ENCODE measurements around the gene TGFBRAP1.

- no peak for TF ChIP-seq MAX (IDR thresholded peaks at IDR 0.05; ENCODE audit: insufficient read depth, insufficient read length)
- TF ChIP-seq POLR2AphosphoS5 (IDR thresholded peaks at IDR 0.05; ENCODE audit: insufficient read depth, low read depth, low read length) = no peak
- no peak for TF ChIP-seq EZH2 (IDR thresholded peaks at IDR 0.05; ENCODE audit: borderline replicate concordance, low read depth, low read length, severe bottlenecking)
- no peak for TF ChIP-seq CTCF (IDR thresholded peaks at IDR 0.05; ENCODE audit: extremely low read depth in 1 of 2, insufficient read depth in 1 of 2, low read depth in 1 of 2, low read length in 2 of 2)
These were observed 5.4 kb downstream of the TGFBRAP1 start for GRCh38 chr2:105324101-105324500.
